ENCODE measurements around the gene PKD2.
A peak's percentile ranks its signal among the peaks of the same experiment; 100 is the strongest.

PKD2 gene

GRCh38 chr4:88097781-88098180 lies 90.3 kb downstream of the PKD2 start:
- Histone ChIP-seq H3K4me2 (no peak overlapping the region), H3K27me3 (ENCODE audit: insufficient read depth, low read depth) (no peaks in the 10 kb centered on the region), H2AFZ (ENCODE audit: low read depth) (no peak overlapping the region)

DNA sequence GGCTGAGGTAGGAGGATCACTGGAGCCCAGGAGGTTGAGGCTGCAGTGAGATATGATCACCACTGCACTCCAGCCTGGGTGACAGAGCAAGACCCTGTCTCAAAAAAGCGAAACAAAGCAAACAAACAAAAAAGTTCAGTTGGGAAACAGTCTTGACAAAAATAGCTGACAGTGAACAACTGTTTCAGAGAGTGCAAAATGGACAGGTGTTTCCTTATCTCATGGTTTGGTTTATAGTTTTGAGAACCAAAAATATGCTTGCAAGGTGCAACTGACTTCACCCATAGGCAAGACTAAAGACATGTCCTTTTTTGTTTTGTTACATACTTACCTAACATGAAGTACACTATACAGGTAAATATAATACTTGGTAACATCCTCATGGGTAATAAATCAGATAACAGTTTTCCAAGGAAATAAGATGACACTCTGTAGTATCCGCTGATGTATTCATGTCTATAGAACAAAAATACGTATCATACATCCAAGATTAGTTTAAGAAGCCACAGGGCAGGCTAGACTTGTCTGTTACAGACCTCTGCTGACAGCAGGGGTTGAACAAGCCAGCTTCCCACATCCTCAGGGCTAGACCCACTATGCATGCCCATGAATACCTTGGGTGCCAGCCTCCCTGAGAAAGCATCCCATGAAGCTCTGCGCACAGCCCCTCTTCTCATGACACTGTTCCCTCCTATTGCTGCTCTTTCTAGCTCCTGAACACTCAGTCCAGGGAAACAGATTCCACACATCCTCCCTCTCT lies 91.7 kb downstream of the PKD2 start:
- Histone ChIP-seq H2AFZ (ENCODE audit: low read depth) (no peak overlapping the region), H3K79me2 (ENCODE audit: insufficient read depth, low read depth) (no peaks in the 10 kb centered on the region), H3K27me3 (ENCODE audit: insufficient read depth, low read depth) (no peaks in the 10 kb centered on the region), H3K9ac (no peak overlapping the region), H3K27ac (peak overlapping the region; percentile 31; the same call in 1 of the 2 replicates), H3K4me3 (IDR thresholded peaks at IDR 0.05; ENCODE audit: insufficient read depth, low read depth, low read length) (no peak overlapping the region), H4K20me1 (ENCODE audit: insufficient read depth) (no peaks in the 10 kb centered on the region), H3K4me1 (ENCODE audit: low read depth, poor library complexity, severe bottlenecking) (peaks cover 31% of the 10 kb centered on the region), H3K36me3 (ENCODE audit: insufficient read depth) (no peaks in the 10 kb centered on the region), H3K4me2 (peak overlapping the region; percentile 31; the same call in 1 of the 2 replicates)
- TF ChIP-seq, protein P1, sequence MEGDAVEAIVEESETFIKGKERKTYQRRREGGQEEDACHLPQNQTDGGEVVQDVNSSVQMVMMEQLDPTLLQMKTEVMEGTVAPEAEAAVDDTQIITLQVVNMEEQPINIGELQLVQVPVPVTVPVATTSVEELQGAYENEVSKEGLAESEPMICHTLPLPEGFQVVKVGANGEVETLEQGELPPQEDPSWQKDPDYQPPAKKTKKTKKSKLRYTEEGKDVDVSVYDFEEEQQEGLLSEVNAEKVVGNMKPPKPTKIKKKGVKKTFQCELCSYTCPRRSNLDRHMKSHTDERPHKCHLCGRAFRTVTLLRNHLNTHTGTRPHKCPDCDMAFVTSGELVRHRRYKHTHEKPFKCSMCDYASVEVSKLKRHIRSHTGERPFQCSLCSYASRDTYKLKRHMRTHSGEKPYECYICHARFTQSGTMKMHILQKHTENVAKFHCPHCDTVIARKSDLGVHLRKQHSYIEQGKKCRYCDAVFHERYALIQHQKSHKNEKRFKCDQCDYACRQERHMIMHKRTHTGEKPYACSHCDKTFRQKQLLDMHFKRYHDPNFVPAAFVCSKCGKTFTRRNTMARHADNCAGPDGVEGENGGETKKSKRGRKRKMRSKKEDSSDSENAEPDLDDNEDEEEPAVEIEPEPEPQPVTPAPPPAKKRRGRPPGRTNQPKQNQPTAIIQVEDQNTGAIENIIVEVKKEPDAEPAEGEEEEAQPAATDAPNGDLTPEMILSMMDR (conservative IDR thresholded peaks at IDR 0.05; ENCODE audit: low read depth, low read length) = no peak

More at GRCh38 chr4:88097781-88098180, 90.3 kb downstream of the PKD2 start:
- H3K4me3 ChIP-seq (IDR thresholded peaks at IDR 0.05; ENCODE audit: insufficient read depth, low read depth, low read length) = no peak overlapping the region
- no peaks in the 10 kb centered on the region for H3K79me2 ChIP-seq (ENCODE audit: insufficient read depth, low read depth)
- H3K9ac ChIP-seq = no peak overlapping the region
- H3K27ac ChIP-seq = no peak overlapping the region
- TF ChIP-seq, protein P1 (conservative IDR thresholded peaks at IDR 0.05; ENCODE audit: low read depth, low read length) = no peak
- no peaks in the 10 kb centered on the region for H4K20me1 ChIP-seq (ENCODE audit: insufficient read depth)
- peaks cover 31% of the 10 kb centered on the region for H3K4me1 ChIP-seq (ENCODE audit: low read depth, poor library complexity, severe bottlenecking)
- no peaks in the 10 kb centered on the region for H3K36me3 ChIP-seq (ENCODE audit: insufficient read depth)

DNA sequence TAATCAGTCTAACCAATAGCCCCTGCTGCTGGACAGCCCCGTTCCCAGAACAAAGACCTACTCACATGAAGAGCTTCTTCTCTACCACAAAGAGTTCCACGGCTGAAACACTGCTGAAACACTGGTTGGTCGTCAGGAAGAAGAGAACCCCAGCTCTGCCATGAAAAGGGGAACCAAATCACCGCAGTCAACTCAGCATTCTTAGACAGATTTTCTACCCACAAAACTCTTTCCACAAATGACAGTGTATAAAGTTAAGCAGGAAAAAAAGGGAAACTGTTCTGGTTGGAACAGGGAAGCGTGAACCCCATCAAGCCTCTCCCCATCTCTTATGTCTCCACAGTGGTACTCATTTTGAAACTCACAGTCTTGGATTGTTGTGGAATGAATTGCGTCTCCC lies 93.7 kb downstream of the PKD2 start:
- Histone ChIP-seq H3K27ac (no peak overlapping the region), H4K20me1 (ENCODE audit: insufficient read depth) (no peaks in the 10 kb centered on the region), H3K4me2 (no peak overlapping the region), H3K27me3 (ENCODE audit: insufficient read depth, low read depth) (no peaks in the 10 kb centered on the region), H3K9ac (no peak overlapping the region), H3K79me2 (ENCODE audit: insufficient read depth, low read depth) (no peaks in the 10 kb centered on the region), H3K4me3 (IDR thresholded peaks at IDR 0.05; ENCODE audit: insufficient read depth, low read depth, low read length) (no peak overlapping the region), H3K4me1 (ENCODE audit: low read depth, poor library complexity, severe bottlenecking) (peaks cover 31% of the 10 kb centered on the region), H2AFZ (ENCODE audit: low read depth) (no peak overlapping the region), H3K36me3 (ENCODE audit: insufficient read depth) (no peaks in the 10 kb centered on the region)
- TF ChIP-seq, protein P1 (conservative IDR thresholded peaks at IDR 0.05; ENCODE audit: low read depth, low read length) = no peak

GRCh38 chr4:88102026-88102425 lies 94.6 kb downstream of the PKD2 start:
- H3K9ac ChIP-seq = no peak overlapping the region
- no peaks in the 10 kb centered on the region for H3K79me2 ChIP-seq (ENCODE audit: insufficient read depth, low read depth)
- no peak overlapping the region for H2AFZ ChIP-seq (ENCODE audit: low read depth)
- H4K20me1 ChIP-seq (ENCODE audit: insufficient read depth) = no peaks in the 10 kb centered on the region
- H3K4me3 ChIP-seq (IDR thresholded peaks at IDR 0.05; ENCODE audit: insufficient read depth, low read depth, low read length) = no peak overlapping the region
- H3K4me2 ChIP-seq = no peak overlapping the region
- no peaks in the 10 kb centered on the region for H3K36me3 ChIP-seq (ENCODE audit: insufficient read depth)
- TF ChIP-seq, protein P1 (conservative IDR thresholded peaks at IDR 0.05; ENCODE audit: low read depth, low read length) = no peak
- no peaks in the 10 kb centered on the region for H3K27me3 ChIP-seq (ENCODE audit: insufficient read depth, low read depth)
- no peak overlapping the region for H3K27ac ChIP-seq
- H3K4me1 ChIP-seq (ENCODE audit: low read depth, poor library complexity, severe bottlenecking) = peaks cover 28% of the 10 kb centered on the region
